ENCODE results near the gene MEGF11. TPM values are rescaled to one million over a fixed set of nuclear protein-coding genes. Genes with fewer than 3 reads are reported as not detected.

The MEGF11 gene
- total RNA-seq, 1 donor from 2014 or later = 0.06 TPM

DNA sequence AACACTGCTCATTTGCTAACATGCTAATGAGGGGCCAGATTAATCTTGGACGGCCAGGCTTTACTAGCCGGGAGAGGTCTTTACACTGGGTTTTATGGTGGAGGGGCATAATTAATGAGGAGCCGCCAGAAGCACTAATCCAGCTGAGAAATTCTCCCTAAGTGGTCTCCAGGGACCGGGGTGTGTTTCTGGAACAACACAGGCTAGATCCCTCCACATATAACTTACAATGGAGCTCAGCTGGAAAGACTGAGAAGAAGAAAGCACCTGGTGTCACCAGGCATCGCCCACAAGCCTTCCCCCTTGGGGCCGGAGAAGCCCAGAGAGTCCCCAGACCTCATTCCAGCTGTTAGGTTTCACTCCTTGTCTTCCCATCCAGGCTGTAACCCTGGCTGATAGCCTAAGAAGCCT, 127.5 kb downstream of the MEGF11 start:
- TF ChIP-seq, protein P1, sequence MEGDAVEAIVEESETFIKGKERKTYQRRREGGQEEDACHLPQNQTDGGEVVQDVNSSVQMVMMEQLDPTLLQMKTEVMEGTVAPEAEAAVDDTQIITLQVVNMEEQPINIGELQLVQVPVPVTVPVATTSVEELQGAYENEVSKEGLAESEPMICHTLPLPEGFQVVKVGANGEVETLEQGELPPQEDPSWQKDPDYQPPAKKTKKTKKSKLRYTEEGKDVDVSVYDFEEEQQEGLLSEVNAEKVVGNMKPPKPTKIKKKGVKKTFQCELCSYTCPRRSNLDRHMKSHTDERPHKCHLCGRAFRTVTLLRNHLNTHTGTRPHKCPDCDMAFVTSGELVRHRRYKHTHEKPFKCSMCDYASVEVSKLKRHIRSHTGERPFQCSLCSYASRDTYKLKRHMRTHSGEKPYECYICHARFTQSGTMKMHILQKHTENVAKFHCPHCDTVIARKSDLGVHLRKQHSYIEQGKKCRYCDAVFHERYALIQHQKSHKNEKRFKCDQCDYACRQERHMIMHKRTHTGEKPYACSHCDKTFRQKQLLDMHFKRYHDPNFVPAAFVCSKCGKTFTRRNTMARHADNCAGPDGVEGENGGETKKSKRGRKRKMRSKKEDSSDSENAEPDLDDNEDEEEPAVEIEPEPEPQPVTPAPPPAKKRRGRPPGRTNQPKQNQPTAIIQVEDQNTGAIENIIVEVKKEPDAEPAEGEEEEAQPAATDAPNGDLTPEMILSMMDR (IDR thresholded peaks at IDR 0.05) = no peak
- no peak for TF ChIP-seq EZH2phosphoT487 (IDR thresholded peaks at IDR 0.05)
- no peak for TF ChIP-seq EZH2 (IDR thresholded peaks at IDR 0.05)
- Histone ChIP-seq H2AFZ (replicated peaks) (no peak overlapping the region), H3K27me3 (no peaks in the 10 kb centered on the region), H3K9ac (no peak overlapping the region), H3K4me2 (peak overlapping the region; percentile 43), H3K36me3 (no peaks in the 10 kb centered on the region), H3K9me3 (ENCODE audit: low read depth) (no peaks in the 10 kb centered on the region), H3K4me3 (no peak overlapping the region), H3K4me1 (peaks cover 35% of the 10 kb centered on the region), H3F3A (ENCODE audit: low read depth) (peaks cover 29% of the 10 kb centered on the region), H4K20me1 (ENCODE audit: low read depth) (peaks cover 9% of the 10 kb centered on the region), H3K27ac (no peak overlapping the region), H3K79me2 (ENCODE audit: low read depth) (no peaks in the 10 kb centered on the region)
- Mint-ChIP-seq H3K4me3 (no peak overlapping the region), H3K27me3 (ENCODE audit: insufficient read depth, low read depth) (peaks cover 6% of the 10 kb centered on the region), H3K27ac (peak overlapping the region; percentile 80), H3K9me3 (no peaks in the 10 kb centered on the region), H3K4me1 (peaks cover 43% of the 10 kb centered on the region), H3K36me3 (no peaks in the 10 kb centered on the region)
- DNase-seq (ENCODE audit: low spot score) = peak; percentile 61

DNA sequence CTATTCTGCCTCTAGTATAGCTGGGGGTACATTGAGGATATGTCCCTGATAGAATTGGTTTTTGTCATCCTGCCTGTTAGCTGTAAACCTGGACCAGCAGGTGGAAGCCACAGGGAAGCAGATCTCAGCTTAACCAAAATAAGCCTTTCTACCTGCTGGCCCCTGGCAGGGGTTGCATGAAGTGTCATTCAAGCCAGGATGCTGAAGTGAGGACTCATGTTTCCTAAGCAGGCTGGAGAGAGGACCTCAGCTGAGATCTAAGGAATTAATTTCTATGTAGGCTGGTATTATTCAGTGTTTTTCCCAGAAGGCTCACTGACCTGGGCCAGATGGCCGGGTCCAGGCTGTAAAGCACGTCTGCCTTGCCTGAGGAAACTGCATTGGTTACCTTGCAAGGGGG, 128.9 kb downstream of the MEGF11 start:
- Histone ChIP-seq H3K9me3 (ENCODE audit: low read depth) (no peaks in the 10 kb centered on the region), H3K79me2 (ENCODE audit: low read depth) (no peaks in the 10 kb centered on the region), H3K4me3 (no peak overlapping the region), H3K9ac (no peak overlapping the region), H4K20me1 (ENCODE audit: low read depth) (peaks cover 9% of the 10 kb centered on the region), H3F3A (ENCODE audit: low read depth) (peaks cover 30% of the 10 kb centered on the region), H3K4me2 (no peak overlapping the region), H2AFZ (replicated peaks) (no peak overlapping the region), H3K36me3 (no peaks in the 10 kb centered on the region), H3K27me3 (no peaks in the 10 kb centered on the region), H3K4me1 (peaks cover 30% of the 10 kb centered on the region), H3K27ac (no peak overlapping the region)
- DNase-seq (ENCODE audit: low spot score) = no peak
- Mint-ChIP-seq H3K4me3 (no peak overlapping the region), H3K9me3 (no peaks in the 10 kb centered on the region), H3K4me1 (peaks cover 46% of the 10 kb centered on the region), H3K27ac (no peak overlapping the region), H3K27me3 (ENCODE audit: insufficient read depth, low read depth) (peaks cover 8% of the 10 kb centered on the region), H3K36me3 (no peaks in the 10 kb centered on the region)
- TF ChIP-seq, protein P1 (IDR thresholded peaks at IDR 0.05) = no peak
- TF ChIP-seq EZH2 (IDR thresholded peaks at IDR 0.05) (no peak), EZH2phosphoT487 (IDR thresholded peaks at IDR 0.05) (no peak)

DNA sequence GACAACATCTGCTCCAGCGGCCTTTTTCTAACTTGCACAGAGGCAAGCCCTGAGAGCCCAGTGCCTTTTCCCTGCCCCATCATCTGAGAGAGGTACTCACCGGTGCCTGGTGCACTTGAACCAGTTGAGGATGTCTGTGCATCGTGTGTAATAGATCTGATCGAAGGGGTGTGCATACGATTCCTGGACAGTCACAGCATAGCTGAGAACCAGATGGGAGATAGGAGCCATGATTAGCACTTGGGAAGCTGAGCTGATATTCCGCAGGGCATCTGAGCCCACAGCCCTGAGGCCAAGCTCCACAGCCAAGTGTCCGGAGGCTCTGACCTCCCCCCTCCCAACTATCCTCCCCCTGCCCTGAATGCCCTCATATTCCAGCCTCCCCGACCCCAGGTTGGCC, 129.8 kb downstream of the MEGF11 start:
- Mint-ChIP-seq H3K4me3 (no peak overlapping the region), H3K27ac (no peak overlapping the region), H3K36me3 (no peaks in the 10 kb centered on the region), H3K27me3 (ENCODE audit: insufficient read depth, low read depth) (peaks cover 8% of the 10 kb centered on the region), H3K9me3 (no peaks in the 10 kb centered on the region), H3K4me1 (peaks cover 46% of the 10 kb centered on the region)
- TF ChIP-seq, protein P1 (IDR thresholded peaks at IDR 0.05) = no peak
- TF ChIP-seq EZH2 (IDR thresholded peaks at IDR 0.05) = no peak
- TF ChIP-seq EZH2phosphoT487 (IDR thresholded peaks at IDR 0.05) = no peak
- no peaks in the 10 kb centered on the region for H3K9me3 ChIP-seq (ENCODE audit: low read depth)
- no peak overlapping the region for H3K4me3 ChIP-seq
- no peak for DNase-seq (ENCODE audit: low spot score)
- no peaks in the 10 kb centered on the region for H3K79me2 ChIP-seq (ENCODE audit: low read depth)
- peaks cover 9% of the 10 kb centered on the region for H4K20me1 ChIP-seq (ENCODE audit: low read depth)
- H3K27me3 ChIP-seq = no peaks in the 10 kb centered on the region
- H3K4me1 ChIP-seq = peaks cover 28% of the 10 kb centered on the region
- no peaks in the 10 kb centered on the region for H3K36me3 ChIP-seq
- peaks cover 30% of the 10 kb centered on the region for H3F3A ChIP-seq (ENCODE audit: low read depth)
- no peak overlapping the region for H2AFZ ChIP-seq (replicated peaks)
- H3K4me2 ChIP-seq = no peak overlapping the region
- no peak overlapping the region for H3K9ac ChIP-seq
- H3K27ac ChIP-seq = no peak overlapping the region

Data from neural progenitor cell (in vitro differentiated cells).